Head of caudate nucleus (tissue), 42 donors: ENCODE data around the gene HOPX.

Source experiments
- DNase-seq, 42 donors: peaks; one replicate each; pipeline versions ENCODE4 v3.0.0 to v3.0.0-alpha.2; 2020 to 2021; ENCODE audit warnings: mixed read lengths in 7 of 42
- intact Hi-C: fragments of 100-400 bp; cut with DNase I; formaldehyde crosslinking; loops from one replicate; pipeline ENCODE4 v1.15.0; 2022

HOPX gene

GRCh38 chr4:56657818-56658217 is 23.3 kb downstream of the HOPX start:
- intact Hi-C loops, result no loop called here
- no peak for DNase-seq

- DNase-seq, result no peak
- intact Hi-C loops, result no loop called here
Observed at GRCh38 chr4:56657128-56657527, 24.0 kb downstream of the HOPX start.

- intact Hi-C loops, result no loop called here
- peak in 40 of 42 donors; percentile 4 to 78 (median 43) for DNase-seq
Observed at GRCh38 chr4:56656346-56656643, 24.8 kb downstream of the HOPX start.

GRCh38 chr4:56655627-56656345 is 25.3 kb downstream of the HOPX start:
- intact Hi-C loops, result no loop called here
- peak in 30 of 42 donors; percentile 8 to 60 (median 32) for DNase-seq

- peak; percentile 8 to 83 (median 52) for DNase-seq
- intact Hi-C loops, result no loop called here
Observed at GRCh38 chr4:56655209-56655626, 25.9 kb downstream of the HOPX start.

GRCh38 chr4:56654238-56654632 is 26.9 kb downstream of the HOPX start:
- DNase-seq, result no peak
- intact Hi-C loops, result no loop called here

- intact Hi-C loops, result no loop called here
- no peak for DNase-seq
Observed at GRCh38 chr4:56653461-56654237, 27.4 kb downstream of the HOPX start.

GRCh38 chr4:56652196-56652595 is 28.9 kb downstream of the HOPX start:
- intact Hi-C loops, result no loop called here

GRCh38 chr4:56651056-56651350 is 30.1 kb downstream of the HOPX start:
- intact Hi-C loops, result no loop called here
- no peak for DNase-seq

More at GRCh38 chr4:56652196-56652595, 28.9 kb downstream of the HOPX start:
- DNase-seq, result no peak

GRCh38 chr4:56650262-56651055 is 30.6 kb downstream of the HOPX start:
- peak in 12 of 42 donors; percentile 2 to 71 (median 30) for DNase-seq
- intact Hi-C loops, result no loop called here

- no peak for DNase-seq
- intact Hi-C loops, result no loop called here
Observed at GRCh38 chr4:56649445-56650261, 31.4 kb downstream of the HOPX start.

- intact Hi-C loops, result no loop called here
- DNase-seq, result no peak
Observed at GRCh38 chr4:56648824-56649151, 32.3 kb downstream of the HOPX start.

- intact Hi-C loops, result no loop called here
- no peak for DNase-seq
Observed at GRCh38 chr4:56648021-56648823, 32.9 kb downstream of the HOPX start.

- intact Hi-C loops, result no loop called here
- no peak for DNase-seq
Observed at GRCh38 chr4:56646341-56646740, 34.8 kb downstream of the HOPX start.

GRCh38 chr4:56643596-56643995 is 37.5 kb downstream of the HOPX start:
- DNase-seq, result no peak
- intact Hi-C loops, result no loop called here

- peak in 1 of 42 donors; percentile 8 for DNase-seq
- intact Hi-C loops, result no loop called here
Observed at GRCh38 chr4:56641494-56642051, 39.5 kb downstream of the HOPX start.

GRCh38 chr4:56640621-56641493 is 40.2 kb downstream of the HOPX start:
- intact Hi-C loops, result no loop called here
- DNase-seq, result peak in 12 of 42 donors; percentile 7 to 59 (median 28)
